SJCRH30 (cell line): ENCODE data around the gene PEX14. TPM values are rescaled to one million over a fixed set of nuclear protein-coding genes. Genes with fewer than 3 reads are reported as not detected.
"Not testable (repeated sequence)": the region's sequence is repeated elsewhere in the genome, so short reads cannot be mapped to it uniquely, and the experiment has no call there.

Experiments
- DNase-seq, 2 experiments: peaks; one replicate each; pipeline ENCODE4 v3.0.0-alpha.2; 2015 to 2020
- H3K27ac ChIP-seq: fragments of 250-450 bp; sonication (Bioruptor Pico); 2 replicates; pipeline ENCODE4 v1.5.1; 2020; ENCODE audit warnings: mild to moderate bottlenecking, moderate library complexity
- H3K27me3 ChIP-seq: fragments of 250-450 bp; sonication (Bioruptor Pico); 2 replicates; pipeline ENCODE4 v1.5.1; 2020; ENCODE audit warnings: mild to moderate bottlenecking, moderate library complexity
- H3K36me3 ChIP-seq: fragments of 250-450 bp; sonication (Bioruptor Pico); 2 replicates; pipeline ENCODE4 v1.5.1; 2020; ENCODE audit warnings: mild to moderate bottlenecking, moderate library complexity
- H3K4me1 ChIP-seq: fragments of 250-450 bp; sonication (Bioruptor Pico); 2 replicates; pipeline ENCODE4 v1.5.1; 2020; ENCODE audit warnings: mild to moderate bottlenecking, moderate library complexity
- H3K4me3 ChIP-seq: fragments of 250-450 bp; sonication (Bioruptor Pico); 2 replicates; pipeline ENCODE4 v1.5.1; 2020; ENCODE audit warnings: mild to moderate bottlenecking, moderate library complexity
- H3K9me3 ChIP-seq: fragments of 250-450 bp; sonication (Bioruptor Pico); replicated peaks from 2 replicates; pipeline ENCODE4 v1.5.1; 2020; ENCODE audit warnings: mild to moderate bottlenecking, moderate library complexity
- total RNA-seq: library from RNA; depleted of rRNA; stranded (reverse); fragments of >200 nt; shearing (Covaris generic); gene quantifications from 2 replicates; pipeline ENCODE4 v1.2.3, GENCODE V29; 2014

Gene PEX14
- total RNA-seq, 1 experiment from 2014 or later = 14.6 TPM

DNA sequence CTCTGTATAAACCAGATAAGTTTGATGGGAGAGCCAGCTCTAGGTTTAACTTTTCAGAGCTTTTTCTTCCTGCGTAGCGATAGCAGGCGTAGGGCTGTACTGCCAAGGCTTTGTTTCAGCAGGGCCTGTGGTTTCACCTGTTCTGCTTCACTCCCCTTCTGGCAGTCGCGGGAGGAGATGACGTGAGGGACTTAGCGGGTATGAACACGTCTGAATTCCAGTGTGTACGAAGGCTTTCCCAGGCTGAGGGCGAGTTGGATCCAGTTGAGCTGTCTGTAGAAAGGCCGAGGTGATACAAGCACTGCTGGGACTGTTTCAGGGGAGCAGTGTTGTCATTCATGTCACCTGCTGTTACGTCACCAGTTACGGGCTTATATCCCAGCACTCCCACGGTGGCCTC lies 21.2 kb downstream of the PEX14 start:
- no peaks in the 10 kb centered on the region for H3K9me3 ChIP-seq
- no peak for DNase-seq
- H3K4me1 ChIP-seq = no peaks in the 10 kb centered on the region
- no peak overlapping the region for H3K27ac ChIP-seq
- peaks cover 6% of the 10 kb centered on the region; the same call in 1 of the 2 replicates for H3K36me3 ChIP-seq
- no peaks in the 10 kb centered on the region for H3K27me3 ChIP-seq
- no peak overlapping the region for H3K4me3 ChIP-seq

DNA sequence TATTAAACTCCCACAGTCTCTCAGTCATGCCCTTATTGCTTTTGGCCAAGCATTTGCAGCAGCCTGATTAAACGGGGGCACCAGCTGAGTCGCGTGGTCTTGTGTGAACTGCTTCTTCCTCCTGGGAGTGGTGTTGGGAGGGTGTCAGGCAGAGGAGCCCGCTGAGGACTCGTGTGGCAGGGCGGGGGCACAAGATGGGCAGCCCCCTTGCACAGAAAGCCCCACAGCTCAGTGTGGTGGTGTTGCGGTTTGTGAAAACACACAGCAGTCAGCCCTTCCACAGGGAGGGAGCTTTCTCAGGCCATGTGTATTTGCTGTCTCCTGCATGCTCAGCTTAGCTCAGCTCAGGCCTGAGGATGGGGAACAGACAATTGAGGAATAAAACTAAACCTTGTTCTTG lies 22.4 kb downstream of the PEX14 start:
- H3K27ac ChIP-seq = no peak overlapping the region
- H3K9me3 ChIP-seq = no peaks in the 10 kb centered on the region
- no peaks in the 10 kb centered on the region for H3K27me3 ChIP-seq
- no peak overlapping the region for H3K4me3 ChIP-seq
- H3K36me3 ChIP-seq = peaks cover 6% of the 10 kb centered on the region; the same call in 1 of the 2 replicates
- no peaks in the 10 kb centered on the region for H3K4me1 ChIP-seq
- DNase-seq = no peak

DNA sequence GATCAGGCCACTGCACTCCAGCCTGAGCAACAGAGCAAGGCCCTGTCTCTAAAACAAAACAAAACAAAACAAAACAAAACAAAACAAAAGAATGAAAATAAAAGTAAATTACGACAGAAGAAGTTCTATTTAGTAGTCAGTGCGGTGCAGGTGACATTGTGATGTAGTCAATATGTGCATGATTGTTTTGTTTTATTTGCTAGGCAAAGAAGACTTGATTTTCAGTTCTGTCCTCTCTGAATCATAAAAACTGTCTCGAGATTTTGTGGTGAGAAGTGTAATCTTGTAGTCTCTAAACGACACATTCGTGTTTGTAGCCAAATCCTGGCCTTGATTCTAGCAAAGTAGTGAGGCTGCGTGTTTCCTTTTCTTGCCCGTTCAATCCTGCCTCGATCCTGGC lies 23.5 kb downstream of the PEX14 start:
- DNase-seq = no peak
- Histone ChIP-seq H3K27me3 (no peaks in the 10 kb centered on the region), H3K9me3 (no peaks in the 10 kb centered on the region), H3K4me3 (no peak overlapping the region), H3K27ac (no peak overlapping the region), H3K36me3 (peaks cover 6% of the 10 kb centered on the region; the same call in 1 of the 2 replicates), H3K4me1 (no peaks in the 10 kb centered on the region)

GRCh38 chr1:10502206-10502605 lies 27.5 kb downstream of the PEX14 start:
- DNase-seq = no peak
- Histone ChIP-seq H3K27me3 (no peaks in the 10 kb centered on the region), H3K36me3 (no peaks in the 10 kb centered on the region), H3K27ac (no peak overlapping the region), H3K9me3 (no peaks in the 10 kb centered on the region), H3K4me3 (no peak overlapping the region), H3K4me1 (no peaks in the 10 kb centered on the region)

DNA sequence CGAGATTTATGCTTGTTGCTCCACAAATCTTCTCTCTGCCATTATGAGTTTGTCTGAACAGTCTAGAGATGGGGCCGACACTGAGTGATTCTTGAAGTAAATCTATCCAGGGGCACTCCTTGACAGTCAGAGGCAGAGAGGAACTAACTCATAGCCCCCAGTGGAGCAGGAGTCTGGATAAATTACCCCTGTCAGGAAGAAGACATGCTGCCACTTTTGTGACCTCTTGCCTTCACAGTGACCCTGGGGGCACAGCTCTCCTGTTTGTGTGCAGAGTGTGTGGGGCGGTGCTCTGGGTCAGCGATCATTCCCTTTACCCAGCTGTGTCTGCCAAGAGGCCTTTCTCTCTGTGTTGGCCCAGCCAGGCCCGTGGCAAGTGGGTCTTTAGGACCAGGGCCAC lies 29.5 kb downstream of the PEX14 start:
- H3K36me3 ChIP-seq = no peaks in the 10 kb centered on the region
- H3K27ac ChIP-seq = no peak overlapping the region
- H3K9me3 ChIP-seq = no peaks in the 10 kb centered on the region
- no peaks in the 10 kb centered on the region for H3K27me3 ChIP-seq
- DNase-seq = no peak
- peaks cover 14% of the 10 kb centered on the region for H3K4me1 ChIP-seq
- H3K4me3 ChIP-seq = no peak overlapping the region

DNA sequence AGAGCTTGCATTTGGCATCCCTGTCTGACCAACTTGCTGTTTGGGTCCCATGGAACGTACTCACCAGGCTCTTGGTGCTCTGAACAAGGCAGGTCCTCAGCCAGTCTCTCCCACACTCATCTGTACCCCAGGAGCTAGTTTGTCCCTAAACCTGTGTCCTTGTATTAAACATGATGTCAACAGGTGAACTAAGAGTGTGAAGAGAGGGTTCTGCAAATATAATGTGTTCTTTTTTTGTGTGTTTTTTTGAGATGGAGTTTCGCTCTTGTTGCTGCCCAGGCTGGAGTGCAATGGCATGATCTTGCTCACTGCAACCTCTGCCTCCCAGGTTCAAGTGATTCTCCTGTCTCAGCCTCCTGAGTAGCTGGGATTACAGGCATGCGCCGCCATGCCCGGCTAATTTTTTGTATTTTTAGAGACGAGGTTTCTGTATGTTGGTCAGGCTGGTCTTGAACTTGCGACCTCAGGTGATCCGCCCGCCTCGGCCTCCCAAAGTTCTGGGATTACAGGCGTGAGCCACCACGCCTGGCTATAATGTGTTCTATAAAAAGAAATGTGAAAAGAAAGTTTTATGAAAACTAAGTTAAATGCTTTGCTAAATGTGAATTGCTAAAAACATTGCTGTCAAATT lies 31.4 kb downstream of the PEX14 start:
- H3K4me3 ChIP-seq, DNase-seq: not testable (repeated sequence)
- peaks cover 33% of the 10 kb centered on the region for H3K4me1 ChIP-seq

GRCh38 chr1:10506677-10507047 lies 31.9 kb downstream of the PEX14 start:
- Histone ChIP-seq H3K4me3 (no peak overlapping the region), H3K36me3 (no peaks in the 10 kb centered on the region), H3K27me3 (no peaks in the 10 kb centered on the region), H3K27ac (no peak overlapping the region), H3K4me1 (peaks cover 38% of the 10 kb centered on the region), H3K9me3 (no peaks in the 10 kb centered on the region)
- DNase-seq = no peak

More for the DNA sequence above, 31.4 kb downstream of the PEX14 start:
- not testable (repeated sequence) for H3K27me3 ChIP-seq, H3K36me3 ChIP-seq, H3K27ac ChIP-seq, H3K9me3 ChIP-seq

GRCh38 chr1:10507111-10507879 lies 32.5 kb downstream of the PEX14 start:
- Histone ChIP-seq H3K4me1 (peaks cover 38% of the 10 kb centered on the region), H3K9me3 (no peaks in the 10 kb centered on the region), H3K4me3 (no peak overlapping the region), H3K27me3 (no peaks in the 10 kb centered on the region), H3K36me3 (no peaks in the 10 kb centered on the region), H3K27ac (no peak overlapping the region)
- peak; percentile 84 to 90 for DNase-seq

GRCh38 chr1:10508511-10508951 lies 33.8 kb downstream of the PEX14 start:
- Histone ChIP-seq H3K27me3 (no peaks in the 10 kb centered on the region), H3K4me3 (peak overlapping the region; percentile 30; the same call in 1 of the 2 replicates), H3K9me3 (no peaks in the 10 kb centered on the region), H3K27ac (peak overlapping the region; percentile 75), H3K4me1 (peaks cover 38% of the 10 kb centered on the region), H3K36me3 (no peaks in the 10 kb centered on the region)
- DNase-seq = peak; percentile 96 to 98

DNA sequence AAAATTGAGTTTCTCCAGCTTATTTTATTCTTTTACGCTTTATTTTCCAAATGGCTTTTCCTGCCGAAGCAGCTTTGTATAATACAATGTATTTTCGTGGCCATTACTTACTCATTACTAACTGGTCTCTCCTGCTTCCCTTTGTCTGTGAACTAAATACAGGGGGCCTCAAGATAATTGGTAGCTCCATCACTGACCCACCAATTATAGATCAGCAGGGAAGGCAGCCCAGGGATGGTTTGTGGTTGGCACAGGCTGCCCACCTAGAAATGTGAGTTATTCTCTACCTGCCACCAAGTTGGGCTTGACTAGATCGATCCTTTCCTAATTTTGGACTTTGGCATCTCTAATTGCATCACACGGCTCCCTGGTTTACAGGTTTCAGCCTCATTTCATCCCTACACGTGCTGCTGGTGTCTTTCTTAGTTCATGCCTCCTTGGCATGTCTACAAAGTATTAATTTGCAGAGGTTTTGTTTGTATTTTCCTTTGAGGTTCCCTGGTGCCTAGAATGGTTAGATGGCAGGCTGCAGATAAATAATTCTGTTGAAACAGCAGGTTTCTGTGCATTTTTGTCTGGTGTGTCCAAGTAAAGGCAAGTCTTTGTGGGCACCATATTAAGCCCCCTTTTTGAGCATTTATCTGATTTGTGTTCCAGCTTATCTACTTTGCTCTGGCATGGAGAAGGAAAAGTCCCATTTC lies 35.2 kb downstream of the PEX14 start:
- Histone ChIP-seq H3K4me1 (peaks cover 38% of the 10 kb centered on the region), H3K36me3 (no peaks in the 10 kb centered on the region), H3K9me3 (no peaks in the 10 kb centered on the region), H3K27me3 (no peaks in the 10 kb centered on the region), H3K4me3 (no peak overlapping the region), H3K27ac (no peak overlapping the region)
- DNase-seq = no peak

DNA sequence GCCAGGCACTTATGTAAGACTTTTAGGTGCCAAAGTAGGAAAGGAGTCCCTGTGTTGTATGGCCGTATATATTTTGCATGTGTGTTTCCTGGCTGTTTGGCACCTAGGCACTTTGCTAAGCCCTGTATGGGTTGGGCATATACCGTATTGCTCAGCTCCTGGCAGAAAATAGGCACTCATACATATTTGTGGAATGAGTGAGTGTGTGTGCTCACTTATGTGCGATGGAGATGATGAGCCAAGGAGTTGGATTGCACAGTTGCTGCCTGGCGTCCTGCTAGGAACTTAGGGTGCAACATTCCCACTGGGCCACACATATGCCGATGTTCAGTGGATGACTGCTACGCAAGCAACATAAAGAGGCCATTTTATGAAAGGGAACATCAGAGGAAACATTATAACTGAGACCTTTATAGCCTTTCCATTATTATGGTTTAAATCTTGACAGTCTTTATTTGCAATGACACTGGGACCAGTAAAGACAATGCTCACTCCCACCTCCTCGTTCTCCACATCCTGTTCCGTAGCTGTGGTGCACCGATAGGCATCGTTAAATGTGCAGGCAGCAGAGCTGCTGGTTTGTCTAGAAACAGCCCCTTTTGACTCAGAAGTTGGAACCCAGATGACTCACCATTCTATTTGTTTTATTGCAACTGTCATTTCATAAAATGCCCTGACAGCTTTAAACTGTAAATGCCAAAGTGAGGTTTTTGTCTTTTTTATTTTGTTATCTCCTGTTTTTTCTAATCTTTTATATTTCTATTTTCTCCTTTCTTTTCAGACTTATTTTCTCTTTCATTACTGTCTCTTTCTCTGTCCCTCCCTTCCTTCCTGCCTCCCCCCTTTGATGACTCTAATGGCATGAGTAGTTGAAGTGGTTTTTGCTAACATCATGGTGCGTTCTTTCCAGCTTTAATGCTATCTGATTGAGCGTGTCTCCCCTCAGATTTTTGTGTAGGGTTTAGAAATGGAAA lies 36.1 kb downstream of the PEX14 start:
- peak overlapping the region; percentile 3; the same call in 1 of the 2 replicates for H3K27ac ChIP-seq
- no peak overlapping the region for H3K4me3 ChIP-seq
- H3K27me3 ChIP-seq = no peaks in the 10 kb centered on the region
- H3K9me3 ChIP-seq = no peaks in the 10 kb centered on the region
- DNase-seq = peak in 1 of 2 experiments; percentile 33
- peaks cover 38% of the 10 kb centered on the region for H3K4me1 ChIP-seq
- H3K36me3 ChIP-seq = no peaks in the 10 kb centered on the region

DNA sequence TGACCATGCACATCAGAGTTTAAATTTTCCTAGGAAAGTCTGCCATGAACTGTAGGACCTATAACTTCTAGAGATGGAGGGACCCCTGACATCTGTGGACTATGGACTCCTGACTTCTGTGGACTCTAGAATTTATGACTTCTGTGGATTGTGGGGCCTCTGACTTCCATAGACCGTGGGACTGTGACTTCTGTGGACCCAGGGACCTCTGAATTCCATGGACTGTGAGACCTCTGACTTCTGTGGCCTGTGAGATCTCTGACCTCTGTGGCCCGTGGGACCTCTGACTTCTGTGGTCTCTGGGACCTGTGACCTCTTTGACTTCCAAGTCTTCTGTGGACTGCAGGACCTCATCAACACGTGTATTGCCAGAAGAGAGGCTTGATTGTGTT lies 36.7 kb downstream of the PEX14 start:
- H3K4me1 ChIP-seq = peaks cover 38% of the 10 kb centered on the region
- H3K27me3 ChIP-seq = no peaks in the 10 kb centered on the region
- no peak overlapping the region for H3K4me3 ChIP-seq
- DNase-seq = no peak
- H3K36me3 ChIP-seq = no peaks in the 10 kb centered on the region
- 0 out of 2 replicates have a peak overlapping the region, but pooled peaks have one; percentile 3 for H3K27ac ChIP-seq
- H3K9me3 ChIP-seq = no peaks in the 10 kb centered on the region

- H3K27me3 ChIP-seq = no peaks in the 10 kb centered on the region
- no peak overlapping the region for H3K27ac ChIP-seq
- no peaks in the 10 kb centered on the region for H3K9me3 ChIP-seq
- H3K36me3 ChIP-seq = no peaks in the 10 kb centered on the region
- no peak for DNase-seq
- peaks cover 31% of the 10 kb centered on the region for H3K4me1 ChIP-seq
- no peak overlapping the region for H3K4me3 ChIP-seq
Measured at GRCh38 chr1:10513199-10513598, 38.4 kb downstream of the PEX14 start.
